ENCODE measurements around the gene GPR135.
"Not testable (repeated sequence)": the region's sequence is repeated elsewhere in the genome, so short reads cannot be mapped to it uniquely, and the experiment has no call there.

GPR135 gene

DNA sequence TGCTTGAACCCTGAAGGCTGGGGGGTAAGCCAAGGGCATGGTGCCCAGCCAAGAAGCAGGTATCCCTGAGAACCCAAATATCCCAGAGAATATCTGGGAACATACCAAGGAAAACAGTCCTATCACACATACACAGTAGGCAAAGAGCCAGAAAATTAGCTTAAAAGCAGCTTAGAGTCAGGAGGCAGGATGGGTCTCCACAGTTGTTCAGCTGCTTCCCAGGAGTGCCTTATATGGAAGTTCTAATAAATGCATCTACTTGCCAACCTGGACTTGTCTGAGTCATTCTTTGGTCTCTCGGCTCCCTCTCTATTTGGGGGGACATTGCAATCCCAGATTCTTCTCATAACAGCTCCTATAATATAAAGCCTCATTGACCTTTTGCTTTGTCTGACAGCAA is 9.0 kb upstream of the GPR135 start:
- DNase-seq (ENCODE audit: low read depth): no peak

DNA sequence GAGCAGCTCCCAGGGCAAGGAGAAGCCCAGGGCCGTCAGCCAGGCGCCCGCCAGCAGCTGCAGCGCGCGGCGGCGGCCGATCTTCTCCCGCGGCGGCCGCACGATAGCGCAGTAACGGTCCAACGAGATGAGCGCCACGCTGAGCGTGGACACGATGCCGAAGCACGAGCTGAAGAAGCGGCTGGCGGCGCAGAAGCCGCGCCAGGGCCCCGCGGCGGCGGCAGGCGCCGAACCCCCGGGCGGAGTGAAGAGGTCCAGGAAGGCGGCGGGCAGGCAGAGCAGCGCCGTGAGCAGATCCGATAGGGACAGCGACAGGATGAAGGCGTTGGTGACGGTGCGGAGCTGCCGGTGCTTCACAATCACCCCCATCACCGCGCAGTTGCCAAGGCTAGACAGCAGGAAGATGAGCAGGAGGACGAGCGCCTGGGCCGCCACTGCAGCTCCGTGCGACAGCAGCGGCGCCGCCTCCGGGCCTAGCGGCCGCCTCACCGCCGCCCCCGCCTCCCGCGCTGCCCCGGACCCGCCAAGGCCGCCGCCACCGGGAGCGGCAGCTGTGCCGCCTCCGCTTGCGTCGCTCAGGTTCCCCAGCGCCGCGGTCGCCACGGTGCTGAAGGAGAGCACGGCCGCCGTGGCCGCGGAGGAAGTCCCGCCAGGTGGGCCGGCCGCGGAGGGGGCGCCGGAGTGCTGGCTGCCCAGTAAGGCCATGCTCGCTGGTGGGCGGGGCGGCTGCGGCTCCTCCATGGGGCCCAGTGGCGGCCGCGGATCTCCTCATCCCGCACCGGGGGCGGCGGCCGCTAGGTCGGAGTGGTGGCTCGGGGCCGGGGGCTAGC is 479 bp downstream of the GPR135 start:
- DNase-seq (ENCODE audit: low read depth): no peak

DNA sequence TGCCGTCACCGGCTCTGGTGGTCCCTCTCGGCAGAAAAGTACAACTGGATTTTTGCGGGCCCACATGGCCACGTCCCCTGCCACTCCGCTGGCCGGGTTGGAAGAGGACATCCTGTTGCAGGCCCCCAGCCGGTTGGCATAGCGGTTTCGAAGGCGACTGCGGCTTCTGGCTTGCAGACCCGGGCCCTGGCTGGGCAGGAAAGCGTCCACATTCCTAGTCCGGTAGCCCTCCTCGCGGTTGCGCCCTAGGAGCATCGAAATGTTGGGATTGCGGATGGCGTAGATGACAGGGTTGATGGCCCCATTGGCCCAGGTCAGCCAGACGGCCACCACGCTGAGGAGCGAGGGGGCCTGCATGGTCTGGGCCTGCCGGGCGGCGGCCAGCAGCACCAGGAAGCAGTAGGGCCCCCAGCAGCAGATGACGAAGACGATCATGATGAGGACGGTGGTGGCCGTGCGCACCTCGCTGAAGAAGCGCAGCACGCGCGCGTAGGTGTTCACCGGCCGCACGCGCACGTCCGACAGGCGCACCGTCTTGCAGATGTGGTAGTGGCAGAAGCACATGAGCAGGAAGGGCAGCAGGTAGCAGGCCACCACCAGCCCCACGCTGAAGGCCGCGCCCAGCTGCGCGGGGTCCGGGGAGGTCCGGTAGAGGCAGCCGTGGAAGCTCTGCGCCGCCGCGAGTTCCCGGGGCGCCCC is 1.2 kb downstream of the GPR135 start:
- DNase-seq (ENCODE audit: low read depth): no peak

DNA sequence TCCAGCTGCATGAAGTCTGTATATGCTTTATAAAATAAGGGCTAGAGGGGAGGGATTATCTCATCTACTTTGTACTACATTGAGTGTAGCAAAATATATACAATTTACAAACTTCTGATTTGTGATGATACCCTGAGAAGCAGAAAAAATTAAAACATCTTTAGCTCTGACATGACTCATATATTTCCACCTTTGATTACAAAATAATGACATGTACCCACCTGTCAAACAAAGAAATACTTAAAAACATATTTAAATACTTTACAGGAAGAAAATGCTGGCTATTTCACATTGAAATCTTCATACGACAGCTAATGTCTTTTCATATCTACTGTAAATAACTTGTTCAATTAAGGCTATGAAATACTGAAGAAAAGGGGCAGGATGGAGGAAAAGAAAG is 3.3 kb downstream of the GPR135 start:
- no peak for DNase-seq (ENCODE audit: low read depth)

DNA sequence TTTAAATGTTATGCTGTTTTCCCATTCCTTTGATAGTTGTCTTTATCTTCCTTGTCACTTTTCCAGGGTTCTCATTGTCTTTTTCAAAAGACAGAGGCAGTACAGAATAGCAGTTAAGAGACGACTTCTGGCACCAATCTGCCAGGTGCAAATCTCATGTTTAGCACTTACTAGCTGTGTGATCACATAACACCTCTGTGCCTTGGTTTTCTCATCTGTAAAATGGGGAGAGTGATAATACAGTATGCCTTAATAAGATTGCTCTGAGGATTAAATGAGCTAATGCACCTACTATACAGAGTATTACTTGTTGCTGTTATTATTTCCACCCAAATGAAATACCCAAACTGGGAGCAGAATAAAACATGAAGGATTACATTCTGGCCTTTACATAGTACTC is 4.8 kb downstream of the GPR135 start:
- no peak for DNase-seq (ENCODE audit: low read depth)

DNA sequence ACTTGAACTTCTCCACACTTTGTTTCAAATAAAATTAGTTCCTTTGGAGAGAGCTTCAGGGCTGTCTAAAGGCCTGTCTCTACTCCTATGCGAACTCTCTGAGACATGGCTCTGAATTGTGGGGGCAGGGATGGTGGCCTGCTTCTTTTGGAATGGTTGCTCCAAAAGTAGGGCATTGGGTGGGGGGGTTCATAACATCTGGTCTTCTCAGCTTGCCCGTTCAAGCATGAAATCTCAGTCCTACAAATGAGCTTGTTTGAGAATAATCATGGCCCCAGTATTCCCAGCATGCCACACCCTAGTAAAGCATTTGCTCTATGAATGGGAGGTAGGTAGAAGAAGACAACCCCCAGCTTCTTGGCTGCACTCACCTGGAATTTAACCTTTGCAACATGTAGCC is 6.7 kb downstream of the GPR135 start:
- no peak for DNase-seq (ENCODE audit: low read depth)

DNA sequence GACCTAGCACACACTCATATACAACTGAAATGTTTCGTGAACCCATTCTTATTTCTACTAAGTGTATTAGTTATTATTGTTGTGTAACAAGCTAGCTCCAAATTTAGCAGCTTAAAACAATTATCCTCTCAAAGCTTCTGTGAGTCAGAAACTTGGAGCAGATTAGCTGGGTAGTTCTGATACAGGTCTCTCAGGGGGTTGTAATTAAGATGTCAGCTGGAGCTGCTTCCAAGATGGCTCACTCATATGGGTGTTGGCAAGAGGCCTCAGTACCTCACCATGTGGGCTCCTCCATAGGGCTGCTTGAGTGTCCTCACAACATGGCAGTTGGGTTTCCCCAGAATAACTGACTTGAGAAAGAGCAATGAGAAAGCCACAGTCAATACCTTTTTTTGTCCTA is 9.8 kb downstream of the GPR135 start:
- peak; percentile 54 for DNase-seq (ENCODE audit: low read depth)

DNA sequence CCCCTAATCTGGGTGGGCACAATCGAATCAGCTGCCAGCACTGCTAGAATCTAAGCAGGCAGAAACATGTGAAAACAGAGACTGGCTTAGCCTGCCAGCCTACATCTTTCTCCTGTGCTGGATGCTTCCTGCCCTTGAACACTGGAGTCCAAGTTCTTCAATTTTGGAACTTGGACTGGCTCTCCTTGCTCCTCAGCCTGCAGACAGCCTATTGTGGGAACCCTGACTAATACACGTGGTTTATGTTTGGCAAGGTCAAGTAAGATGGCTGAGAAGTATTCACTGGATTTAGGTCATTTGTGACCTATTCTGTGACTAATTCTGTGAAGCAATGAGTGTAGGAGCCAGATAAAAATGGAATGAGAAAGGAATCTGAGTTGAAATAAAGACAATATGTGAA is 11.0 kb downstream of the GPR135 start:
- DNase-seq (ENCODE audit: low read depth): peak; percentile 87

DNA sequence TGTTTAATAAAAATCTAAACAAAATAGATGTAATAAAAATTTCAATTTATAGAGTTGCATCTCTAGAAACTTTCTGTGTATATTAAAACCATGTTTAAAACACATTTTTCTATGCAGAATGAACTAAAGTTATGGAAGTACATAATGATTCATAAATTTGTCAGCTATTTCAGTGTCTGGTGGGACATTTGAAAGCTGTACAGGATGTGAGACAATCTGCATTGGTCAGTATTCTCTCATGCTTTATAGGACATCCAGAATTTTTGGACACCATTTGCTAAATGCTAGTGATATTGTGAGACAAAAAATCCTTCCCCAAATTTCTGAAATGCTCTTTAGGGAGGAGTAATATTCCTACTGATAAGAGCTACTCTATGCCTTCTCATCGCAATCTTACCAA is 13.3 kb downstream of the GPR135 start:
- no peak for DNase-seq (ENCODE audit: low read depth)

DNA sequence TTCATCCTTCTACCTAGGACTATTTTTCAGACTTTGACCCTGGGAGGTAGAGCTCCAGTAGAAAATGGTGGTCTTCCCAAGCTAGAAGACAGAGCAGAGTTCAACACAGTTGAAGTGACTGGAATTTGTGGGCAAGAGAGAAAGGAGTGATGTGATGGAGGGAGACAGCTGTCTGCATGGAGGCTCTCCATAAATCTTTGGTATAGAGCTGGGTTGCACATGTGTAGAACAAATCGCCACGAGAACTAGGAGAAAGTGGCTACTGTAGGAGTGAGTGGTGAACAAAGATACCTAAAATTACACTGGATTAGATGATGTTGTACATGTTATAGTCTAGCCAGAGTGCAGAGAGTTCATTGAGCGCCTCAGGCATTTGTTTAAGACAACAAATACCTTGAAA is 14.5 kb downstream of the GPR135 start:
- no peak for DNase-seq (ENCODE audit: low read depth)

DNA sequence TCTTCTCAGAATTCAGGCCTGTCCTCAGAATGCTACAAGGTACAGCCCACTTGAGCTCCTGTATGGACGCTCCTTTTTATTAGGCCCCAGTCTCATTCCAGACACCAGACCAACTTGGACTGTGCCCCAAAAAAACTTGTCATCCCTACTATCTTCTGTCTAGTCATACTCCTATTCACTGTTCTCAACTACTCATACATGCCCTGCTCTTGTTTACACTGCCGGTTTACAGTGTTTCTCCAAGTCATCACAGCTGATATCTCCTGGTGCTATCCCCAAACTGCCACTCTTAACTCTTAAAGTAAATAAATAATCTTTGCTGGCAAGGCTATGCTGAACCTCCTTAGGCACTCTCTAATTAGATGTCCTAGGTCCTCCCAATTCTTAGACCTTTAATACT is 16.5 kb downstream of the GPR135 start:
- DNase-seq (ENCODE audit: low read depth): not testable (repeated sequence)

DNA sequence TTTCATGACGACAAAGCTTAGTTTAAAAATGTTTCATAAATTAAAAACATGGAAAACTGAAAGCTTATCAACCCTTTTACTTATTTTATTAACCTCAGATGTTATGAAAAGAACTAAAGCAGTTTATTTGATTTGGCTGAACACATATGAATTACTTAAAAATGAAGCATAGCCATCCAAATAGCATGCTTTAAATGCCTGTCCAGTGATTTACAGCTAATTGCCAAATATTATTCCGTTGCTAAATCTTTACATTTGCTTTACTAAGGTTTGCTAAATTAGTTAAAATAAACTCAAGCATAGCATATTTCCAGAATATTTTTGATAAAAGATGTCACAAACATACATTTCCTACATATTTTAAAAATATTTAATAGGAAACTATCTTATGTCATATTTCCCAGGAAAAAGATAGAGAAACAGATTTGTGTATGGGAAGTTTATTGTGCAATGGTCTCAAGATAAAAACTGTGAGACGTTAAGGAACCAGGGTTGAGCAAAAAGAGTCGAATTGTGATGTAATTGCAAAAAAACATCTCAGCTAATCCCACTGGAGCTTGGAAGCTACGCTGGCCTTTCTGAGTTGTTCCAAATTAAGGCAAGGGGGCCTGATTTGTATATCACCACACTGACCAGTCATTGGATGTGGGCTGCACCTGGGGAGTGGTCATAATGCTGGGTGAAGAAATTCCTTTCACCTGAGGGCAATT is 25.8 kb downstream of the GPR135 start:
- DNase-seq (ENCODE audit: low read depth): peak; percentile 29

DNA sequence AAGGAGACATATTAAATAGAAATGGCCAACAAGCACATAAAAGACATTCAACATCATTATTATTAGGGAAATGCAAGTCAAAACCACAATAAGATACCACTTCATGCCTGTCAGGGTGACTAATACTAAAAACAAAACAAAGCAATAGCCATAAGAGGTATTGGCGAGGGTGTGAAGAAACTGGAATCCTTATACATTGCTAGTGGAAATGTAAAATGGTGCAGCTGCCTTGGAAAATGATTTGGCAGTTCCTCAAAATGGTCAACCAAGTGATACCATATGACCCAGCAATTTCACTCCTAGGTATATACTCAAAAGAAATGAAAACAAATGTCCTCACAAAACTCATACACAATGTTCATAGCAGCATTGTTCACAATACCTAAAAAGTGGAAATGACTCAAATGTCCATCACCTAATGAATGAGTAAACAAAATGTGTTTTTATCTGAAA is 27.0 kb downstream of the GPR135 start:
- peak; percentile 38 for DNase-seq (ENCODE audit: low read depth)

DNA sequence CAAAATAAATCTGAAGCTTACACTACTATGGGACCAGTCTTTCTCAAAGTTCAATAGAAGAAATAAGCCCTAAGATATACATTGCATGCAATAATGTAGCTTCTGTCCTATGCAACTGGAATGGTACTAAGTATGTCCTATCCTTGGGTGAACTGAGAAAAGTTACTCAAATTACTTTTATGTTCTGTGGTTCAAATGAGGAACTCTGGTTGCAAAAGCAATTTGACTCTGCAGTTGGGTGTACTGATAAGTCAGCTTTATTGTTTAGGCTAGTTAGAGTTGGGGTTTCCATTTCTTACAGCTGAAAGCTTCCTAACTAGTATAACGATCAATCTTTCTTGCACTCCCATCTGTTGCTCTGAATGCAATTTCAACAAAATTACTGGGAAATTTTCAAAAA is 29.2 kb downstream of the GPR135 start:
- DNase-seq (ENCODE audit: low read depth): no peak

DNA sequence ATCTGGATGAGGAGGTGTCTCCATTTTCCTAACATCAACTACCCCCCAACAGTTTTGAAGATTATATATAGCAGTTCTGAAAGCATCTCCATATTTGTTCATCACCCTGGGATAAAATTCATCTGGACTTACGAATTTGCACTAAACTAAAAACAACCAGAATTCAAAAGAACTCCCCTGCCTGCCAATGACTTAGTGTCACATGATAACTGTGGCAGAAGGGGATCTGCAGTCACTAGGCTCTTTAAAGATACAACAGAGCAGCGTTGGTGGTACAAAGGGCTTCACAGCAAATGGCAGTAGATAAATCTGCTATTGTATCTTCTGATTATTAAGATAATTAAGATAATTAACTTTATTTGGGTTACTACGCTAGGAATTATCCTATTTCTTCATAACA is 30.1 kb downstream of the GPR135 start:
- DNase-seq (ENCODE audit: low read depth): no peak

DNA sequence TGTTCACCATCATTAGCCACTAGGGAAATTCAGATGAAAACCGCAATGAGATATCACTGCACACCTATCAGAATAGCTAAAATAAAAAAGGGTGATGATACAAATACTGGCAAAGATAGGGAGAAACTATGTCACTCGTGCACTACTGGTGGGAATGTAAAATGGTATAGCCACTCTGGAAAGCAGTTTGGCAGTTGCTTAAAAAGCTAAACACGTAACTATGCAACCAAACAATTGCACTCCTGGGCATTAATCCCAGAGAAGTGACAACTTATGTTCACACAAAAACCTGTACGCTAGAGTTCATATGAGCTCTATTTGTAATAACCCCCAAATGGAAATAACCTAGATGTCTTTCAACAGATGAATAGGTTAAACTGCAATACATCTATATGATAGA is 35.4 kb downstream of the GPR135 start:
- DNase-seq (ENCODE audit: low read depth): no peak

DNA sequence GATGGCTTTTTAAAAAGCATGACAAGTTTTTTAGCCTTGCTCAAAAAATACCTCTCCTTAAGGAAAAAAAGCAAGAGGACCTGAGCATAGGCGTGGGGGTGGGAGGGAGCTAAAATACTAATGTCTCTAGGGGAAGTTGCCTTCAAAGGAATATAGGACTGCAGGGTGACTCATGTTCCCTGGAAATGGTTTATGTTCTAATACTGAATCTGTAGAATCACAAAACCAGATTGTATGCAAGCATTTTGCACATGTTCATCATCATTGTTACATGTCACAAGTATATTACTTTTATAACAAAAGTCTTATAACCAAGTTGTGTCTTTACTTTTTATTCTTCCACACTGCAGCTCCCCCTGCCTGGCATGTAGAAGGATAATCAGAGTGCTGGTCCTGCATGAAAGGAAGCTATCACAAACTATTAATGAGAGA is 36.6 kb downstream of the GPR135 start:
- peak; percentile 38 for DNase-seq (ENCODE audit: low read depth)

DNA sequence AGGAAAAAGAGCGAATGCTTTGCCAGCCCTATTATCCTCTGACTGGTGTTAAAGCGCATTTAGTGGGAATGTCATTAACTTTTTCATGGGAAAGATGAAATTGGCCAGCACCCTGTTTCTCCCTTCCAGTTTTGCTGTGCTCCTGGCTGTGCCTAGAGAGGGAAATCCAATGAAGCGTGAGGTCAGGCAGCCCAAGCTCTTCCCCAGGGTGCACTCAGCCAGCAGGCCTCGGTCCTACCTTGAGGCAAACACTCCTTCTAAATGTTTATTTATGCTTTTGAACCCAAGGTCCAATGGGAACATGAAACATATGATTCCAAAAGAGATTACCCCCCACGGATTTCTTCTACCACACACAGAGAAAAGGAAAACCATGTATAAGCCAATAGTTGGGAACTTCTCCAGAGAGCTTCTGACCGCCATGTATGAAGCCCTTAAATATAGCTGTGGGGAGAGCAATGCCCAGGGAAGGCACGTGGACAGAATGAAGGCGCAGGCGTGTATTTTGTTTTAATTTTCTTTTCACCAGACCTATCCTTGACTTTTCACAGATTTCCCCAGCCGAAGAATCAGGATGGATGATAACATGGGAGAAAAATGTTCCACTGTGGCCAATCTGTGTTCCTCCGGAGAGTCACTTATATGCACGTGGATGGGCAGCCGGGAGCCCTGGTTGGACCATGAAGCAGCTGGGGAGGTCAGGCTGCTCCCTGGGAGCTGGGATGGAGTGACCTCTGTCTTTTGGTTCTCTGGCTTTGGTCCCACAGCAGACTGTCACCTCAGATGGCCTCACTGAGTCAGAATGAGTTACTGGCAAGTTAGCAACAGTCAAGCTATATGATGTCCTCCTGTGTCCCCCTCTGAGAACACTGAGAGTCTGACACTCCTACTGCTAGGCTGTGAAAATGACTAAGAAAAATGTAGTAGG is 37.3 kb downstream of the GPR135 start:
- DNase-seq (ENCODE audit: low read depth): no peak

DNA sequence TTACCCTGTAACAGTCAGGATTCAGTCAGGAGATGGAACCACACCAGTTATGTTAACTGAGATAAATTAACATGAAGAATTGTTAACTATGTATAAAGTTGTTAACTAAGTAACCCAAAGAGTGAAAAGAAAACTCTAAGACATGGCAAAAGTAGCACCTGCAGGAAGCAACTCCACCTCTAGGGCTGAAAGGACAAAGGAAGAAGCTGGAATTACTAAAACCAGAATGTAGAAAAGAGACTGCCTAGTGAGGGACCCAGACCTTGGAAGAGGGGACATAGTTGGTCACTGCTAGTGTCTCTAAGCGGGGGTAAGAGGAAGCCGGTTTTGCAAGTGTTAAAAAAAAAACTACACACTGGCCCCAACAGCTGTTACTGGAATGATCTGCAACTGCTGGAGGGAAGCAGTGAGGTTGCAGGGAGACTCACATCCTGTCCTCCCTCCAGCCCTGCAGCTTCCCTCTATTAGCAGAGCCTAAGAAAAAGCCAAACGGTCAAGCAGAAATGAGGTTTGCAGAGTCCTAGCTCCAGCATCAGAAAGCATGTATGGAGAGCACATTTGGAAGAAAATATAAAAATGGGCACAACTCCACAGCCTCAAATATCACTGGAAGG is 39.8 kb downstream of the GPR135 start:
- no peak for DNase-seq (ENCODE audit: low read depth)

DNA sequence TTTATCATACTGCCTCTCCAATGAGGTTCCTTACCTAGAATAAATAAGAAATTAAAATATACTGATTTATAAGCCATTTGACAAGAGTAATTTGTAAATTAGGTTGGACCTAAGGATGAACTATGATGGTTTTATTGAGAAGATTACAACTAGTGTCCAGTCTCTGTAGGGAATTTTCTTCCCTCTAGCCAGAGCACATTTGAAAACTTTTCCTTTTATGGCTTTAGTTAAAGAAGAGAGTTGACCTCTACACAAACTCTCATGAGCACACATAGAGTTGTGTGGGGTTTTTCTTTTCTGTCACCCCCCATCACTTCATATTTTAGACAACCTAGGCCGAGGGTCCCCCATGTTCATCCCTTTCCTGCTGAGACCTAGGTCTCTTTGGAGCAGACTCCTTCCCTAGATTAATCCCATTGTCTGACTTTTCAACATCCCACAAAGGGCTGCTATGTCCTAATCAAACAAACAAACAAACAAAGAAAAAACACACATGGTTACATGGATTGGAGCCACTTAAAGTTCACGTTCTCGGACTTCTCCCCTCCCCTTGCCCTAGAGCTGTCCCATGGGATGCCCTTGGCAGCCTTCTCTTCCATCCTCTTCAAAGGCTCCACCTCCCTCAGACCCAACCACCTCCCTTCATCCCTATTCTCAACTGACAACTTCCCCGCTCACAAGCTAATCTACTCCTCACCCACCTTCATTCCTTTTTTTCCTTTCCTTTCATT is 40.7 kb downstream of the GPR135 start:
- DNase-seq (ENCODE audit: low read depth): no peak

Measured in HS-5 (cell line).